ENCODE measurements around the gene PRKCSH. TPM values are rescaled to one million over a fixed set of nuclear protein-coding genes. Genes with fewer than 3 reads are reported as not detected.

PRKCSH gene
- total RNA-seq, 1 donor from 2014 or later = 405 TPM

GRCh38 chr19:11480715-11481533, 45.5 kb downstream of the PRKCSH start, which contains the start of gene ELAVL3:
Gene ELAVL3 (minus strand): TSS chr19:11481046. CDS start chr19:11480608, 438 bp downstream.
- Histone ChIP-seq H3K9me3 (ENCODE audit: insufficient read depth, low read depth, low read length) (no peaks in the 10 kb centered on the region), H2AFZ (ENCODE audit: low read depth, low read length) (peak within 1 kb of the TSS; percentile 41), H3K27ac (ENCODE audit: low read depth, low read length) (no peak within 1 kb of the TSS), H3K36me3 (ENCODE audit: insufficient read depth, low read length) (no peaks in the 10 kb centered on the region), H3K4me2 (ENCODE audit: low read length) (peak within 1 kb of the TSS; percentile 73), H3K4me3 (ENCODE audit: insufficient read depth, low read depth, low read length) (no peak within 1 kb of the TSS), H4K20me1 (ENCODE audit: insufficient read depth, low read length) (peaks cover 9% of the 10 kb centered on the region), H3K27me3 (ENCODE audit: insufficient read depth, low read length) (peaks cover 15% of the 10 kb centered on the region), H3K4me1 (ENCODE audit: insufficient read depth, low read length) (peaks cover 3% of the 10 kb centered on the region), H3K79me2 (ENCODE audit: insufficient read depth, low read length) (no peaks in the 10 kb centered on the region), H3K9ac (ENCODE audit: low read length) (no peak within 1 kb of the TSS)
- H3K9me3 Mint-ChIP-seq (ENCODE audit: unreplicated experiment) = peaks cover 1% of the 10 kb centered on the region
- no peaks in the 10 kb centered on the region for H3K4me1 Mint-ChIP-seq (ENCODE audit: low read depth, unreplicated experiment)
- TF ChIP-seq EZH2 (IDR thresholded peaks at IDR 0.05; ENCODE audit: insufficient read depth, low read length) (peak; percentile 19), CTCF (IDR thresholded peaks at IDR 0.05; ENCODE audit: insufficient read depth, low read depth, low read length) (no peak)
- no peak for FAIRE-seq
- no peak within 1 kb of the TSS for H3K27ac Mint-ChIP-seq (ENCODE audit: unreplicated experiment)
- peaks cover 31% of the 10 kb centered on the region for H3K27me3 Mint-ChIP-seq (ENCODE audit: low read depth, unreplicated experiment)
- no peak for DNase-seq (ENCODE audit: low read depth)
- peaks cover 8% of the 10 kb centered on the region for H3K36me3 Mint-ChIP-seq (ENCODE audit: low read depth, unreplicated experiment)
- peak within 1 kb of the TSS; percentile 57 for H3K4me3 Mint-ChIP-seq (ENCODE audit: unreplicated experiment)

- Mint-ChIP-seq H3K4me3 (ENCODE audit: unreplicated experiment) (peak overlapping the region; percentile 60), H3K9me3 (ENCODE audit: unreplicated experiment) (peaks cover 1% of the 10 kb centered on the region), H3K36me3 (ENCODE audit: low read depth, unreplicated experiment) (peaks cover 8% of the 10 kb centered on the region), H3K4me1 (ENCODE audit: low read depth, unreplicated experiment) (no peaks in the 10 kb centered on the region), H3K27ac (ENCODE audit: unreplicated experiment) (no peak overlapping the region), H3K27me3 (ENCODE audit: low read depth, unreplicated experiment) (peaks cover 31% of the 10 kb centered on the region)
- no peaks in the 10 kb centered on the region for H3K36me3 ChIP-seq (ENCODE audit: insufficient read depth, low read length)
- TF ChIP-seq CTCF (IDR thresholded peaks at IDR 0.05; ENCODE audit: insufficient read depth, low read depth, low read length) (no peak), EZH2 (IDR thresholded peaks at IDR 0.05; ENCODE audit: insufficient read depth, low read length) (peak; percentile 68)
- peak overlapping the region; percentile 41 for H2AFZ ChIP-seq (ENCODE audit: low read depth, low read length)
- H3K27me3 ChIP-seq (ENCODE audit: insufficient read depth, low read length) = peaks cover 15% of the 10 kb centered on the region
- peak overlapping the region; percentile 28 for H3K4me3 ChIP-seq (ENCODE audit: insufficient read depth, low read depth, low read length)
- no peaks in the 10 kb centered on the region for H3K79me2 ChIP-seq (ENCODE audit: insufficient read depth, low read length)
- H3K27ac ChIP-seq (ENCODE audit: low read depth, low read length) = no peak overlapping the region
- FAIRE-seq (no peak), DNase-seq (ENCODE audit: low read depth) (peak; percentile 70)
- peaks cover 3% of the 10 kb centered on the region for H3K4me1 ChIP-seq (ENCODE audit: insufficient read depth, low read length)
- peaks cover 9% of the 10 kb centered on the region for H4K20me1 ChIP-seq (ENCODE audit: insufficient read depth, low read length)
- H3K9me3 ChIP-seq (ENCODE audit: insufficient read depth, low read depth, low read length) = no peaks in the 10 kb centered on the region
- H3K4me2 ChIP-seq (ENCODE audit: low read length) = peak overlapping the region; percentile 73
- no peak overlapping the region for H3K9ac ChIP-seq (ENCODE audit: low read length)
Observed at GRCh38 chr19:11481534-11482383, 46.3 kb downstream of the PRKCSH start.

Measured in astrocyte (in vitro differentiated cells and primary cell).